Large intestine (tissue), 3 donors: ENCODE results near the gene CTBP1. TPM values are rescaled to one million over a fixed set of nuclear protein-coding genes. Genes with fewer than 3 reads are reported as not detected.
A peak's percentile ranks its signal among the peaks of the same experiment; 100 is the strongest.

ENCODE experiments used
- DNase-seq, 2 donors: peaks; one replicate each; pipeline versions ENCODE4 v3.0.0 to v3.0.0-alpha.2; 2013
- H3K27ac ChIP-seq: one replicate; pipeline ENCODE4 v1.5.1; 2013; ENCODE audit warnings: low read length
- H3K27me3 ChIP-seq: 2 replicates; pipeline ENCODE4 v1.6.1; 2013; ENCODE audit warnings: low read length; ENCODE audit not compliant: control insufficient read depth, insufficient read depth
- H3K36me3 ChIP-seq: 2 replicates; pipeline ENCODE4 v1.6.1; 2013; ENCODE audit warnings: low read length; ENCODE audit not compliant: control insufficient read depth, insufficient read depth
- H3K4me1 ChIP-seq: one replicate; pipeline ENCODE4 v1.6.1; 2013; ENCODE audit warnings: low read length; ENCODE audit not compliant: control insufficient read depth, insufficient read depth
- H3K4me3 ChIP-seq: one replicate; pipeline ENCODE4 v1.5.1; 2013; ENCODE audit warnings: low read length
- H3K9me3 ChIP-seq: one replicate; pipeline ENCODE4 v1.6.1; 2013; ENCODE audit warnings: mild to moderate bottlenecking, low read depth, low read length, moderate library complexity; ENCODE audit not compliant: control insufficient read depth
- WGBS: methylation state at CpG from one replicate; pipeline ENCODE4 v1.1.5; 2013; ENCODE audit warnings: low lambda C conversion rate; ENCODE audit not compliant: insufficient coverage; 5-methylcytosine and 5-hydroxymethylcytosine counted together
- polyA plus RNA-seq: library from polyadenylated mRNA; unstranded; fragments of 120-200 nt; gene quantifications from one replicate; pipeline ENCODE4 v1.2.1, GENCODE V29; 2013

Gene CTBP1
- polyA plus RNA-seq, 1 donor: 134 TPM

GRCh38 chr4:1171311-1172227 is 77.4 kb downstream of the CTBP1 start:
- Histone ChIP-seq H3K27me3 (peaks cover 67% of the 10 kb centered on the region), H3K36me3 (peaks cover 8% of the 10 kb centered on the region)

GRCh38 chr4:1170976-1171310 is 78.0 kb downstream of the CTBP1 start:
- peak overlapping the region; percentile 56 for H3K4me3 ChIP-seq
- H3K27ac ChIP-seq: no peak overlapping the region
- DNase-seq: no peak
- H3K36me3 ChIP-seq: peaks cover 8% of the 10 kb centered on the region
- no CpG with 5 or more reads among the region's 42 CpGs for WGBS
- peaks cover 67% of the 10 kb centered on the region for H3K27me3 ChIP-seq
- H3K9me3 ChIP-seq: peaks cover 18% of the 10 kb centered on the region
- peaks cover 16% of the 10 kb centered on the region for H3K4me1 ChIP-seq

More at GRCh38 chr4:1171311-1172227, 77.4 kb downstream of the CTBP1 start:
- no CpG with 5 or more reads among the region's 88 CpGs for WGBS
- Histone ChIP-seq H3K9me3 (peaks cover 18% of the 10 kb centered on the region), H3K27ac (peak overlapping the region; percentile 56), H3K4me1 (peaks cover 16% of the 10 kb centered on the region), H3K4me3 (peak overlapping the region; percentile 56)
- no peak for DNase-seq

GRCh38 chr4:1170156-1170975 is 78.6 kb downstream of the CTBP1 start:
- H3K9me3 ChIP-seq: peaks cover 18% of the 10 kb centered on the region
- DNase-seq: no peak
- peaks cover 16% of the 10 kb centered on the region for H3K4me1 ChIP-seq
- no peak overlapping the region for H3K27ac ChIP-seq
- peaks cover 8% of the 10 kb centered on the region for H3K36me3 ChIP-seq
- H3K4me3 ChIP-seq: no peak overlapping the region
- no CpG with 5 or more reads among the region's 37 CpGs for WGBS
- H3K27me3 ChIP-seq: peaks cover 67% of the 10 kb centered on the region

GRCh38 chr4:1169691-1170096 is 79.2 kb downstream of the CTBP1 start:
- Histone ChIP-seq H3K27ac (no peak overlapping the region), H3K36me3 (peaks cover 8% of the 10 kb centered on the region), H3K27me3 (peaks cover 61% of the 10 kb centered on the region), H3K4me3 (no peak overlapping the region), H3K4me1 (peaks cover 16% of the 10 kb centered on the region), H3K9me3 (peaks cover 18% of the 10 kb centered on the region)
- no CpG with 5 or more reads among the region's 13 CpGs for WGBS
- no peak for DNase-seq

DNA sequence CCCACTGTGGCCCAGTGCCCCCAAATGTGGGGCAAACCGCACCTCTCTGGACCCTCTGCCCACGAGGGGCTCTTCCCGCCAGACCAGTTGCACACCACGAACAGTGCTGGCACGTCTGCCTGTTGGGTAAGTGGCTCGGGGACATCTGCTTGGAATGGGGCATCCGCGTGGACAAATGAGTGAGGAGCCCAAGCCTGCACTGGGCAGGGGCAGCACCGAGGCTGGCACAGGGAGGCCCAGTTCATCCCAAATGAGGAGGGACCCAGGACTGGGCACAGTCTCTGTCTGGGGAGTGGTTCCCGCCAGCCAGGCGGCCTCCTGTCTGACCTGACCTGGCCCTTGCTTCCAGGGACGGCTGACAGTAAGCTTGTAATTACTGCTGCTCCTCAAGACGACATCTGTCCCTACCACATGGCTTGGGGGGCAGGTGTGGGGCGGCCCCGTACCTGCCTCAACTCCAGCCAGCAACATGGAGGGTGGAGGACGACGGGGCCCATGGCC is 79.7 kb downstream of the CTBP1 start:
- Histone ChIP-seq H3K36me3 (peaks cover 8% of the 10 kb centered on the region), H3K9me3 (peaks cover 18% of the 10 kb centered on the region), H3K27ac (no peak overlapping the region), H3K4me1 (peaks cover 16% of the 10 kb centered on the region), H3K27me3 (peaks cover 61% of the 10 kb centered on the region), H3K4me3 (no peak overlapping the region)
- no peak for DNase-seq
- no CpG with 5 or more reads among the region's 17 CpGs for WGBS

DNA sequence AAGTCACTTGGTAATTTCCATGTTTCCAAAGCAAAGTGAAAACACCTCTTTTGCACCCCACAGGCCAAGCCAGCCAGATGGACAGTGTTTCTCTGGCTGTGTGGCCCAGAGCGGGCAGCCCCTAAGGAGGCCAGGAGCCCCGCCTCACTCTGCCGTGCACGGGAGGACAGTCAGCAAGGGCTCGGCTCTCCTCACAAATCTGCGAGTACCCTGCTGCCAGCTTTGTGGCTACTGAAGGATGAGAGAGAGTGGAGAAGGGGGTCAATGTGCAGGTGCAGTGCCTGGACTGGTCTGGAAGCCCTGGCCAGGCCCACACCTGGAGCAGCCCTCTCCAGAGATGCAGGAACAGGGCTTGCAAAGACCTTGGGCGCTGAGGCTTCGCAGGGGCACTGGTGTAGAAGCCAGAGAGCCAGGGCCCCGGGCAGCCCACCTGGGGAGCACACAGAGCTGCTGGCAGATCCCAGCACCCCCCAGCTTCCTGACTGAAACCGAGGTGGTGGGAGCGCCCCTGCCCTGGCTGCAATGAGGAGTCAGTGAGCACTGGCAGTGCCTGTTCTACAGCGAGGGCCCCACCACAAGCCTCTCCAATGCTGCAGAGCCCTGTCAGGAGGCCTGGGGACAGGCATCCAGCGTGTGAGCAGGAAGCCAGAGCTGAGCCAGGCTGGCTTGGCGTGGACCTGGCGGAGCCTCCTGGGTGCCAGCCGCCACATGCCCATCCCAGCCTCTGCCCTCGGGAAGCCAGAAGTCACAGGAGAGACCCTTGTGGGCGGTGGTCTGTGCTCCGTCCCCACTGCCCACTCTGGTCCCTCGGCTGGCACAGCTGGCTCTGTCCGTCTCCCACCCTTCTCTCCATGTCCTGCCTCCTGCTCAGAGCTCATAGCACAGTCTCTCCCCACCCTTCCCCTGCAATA is 80.5 kb downstream of the CTBP1 start:
- peaks cover 18% of the 10 kb centered on the region for H3K9me3 ChIP-seq
- H3K27ac ChIP-seq: no peak overlapping the region
- DNase-seq: no peak
- H3K27me3 ChIP-seq: peaks cover 53% of the 10 kb centered on the region
- H3K4me1 ChIP-seq: peaks cover 16% of the 10 kb centered on the region
- peaks cover 8% of the 10 kb centered on the region for H3K36me3 ChIP-seq
- WGBS: no CpG with 5 or more reads among the region's 21 CpGs
- no peak overlapping the region for H3K4me3 ChIP-seq

DNA sequence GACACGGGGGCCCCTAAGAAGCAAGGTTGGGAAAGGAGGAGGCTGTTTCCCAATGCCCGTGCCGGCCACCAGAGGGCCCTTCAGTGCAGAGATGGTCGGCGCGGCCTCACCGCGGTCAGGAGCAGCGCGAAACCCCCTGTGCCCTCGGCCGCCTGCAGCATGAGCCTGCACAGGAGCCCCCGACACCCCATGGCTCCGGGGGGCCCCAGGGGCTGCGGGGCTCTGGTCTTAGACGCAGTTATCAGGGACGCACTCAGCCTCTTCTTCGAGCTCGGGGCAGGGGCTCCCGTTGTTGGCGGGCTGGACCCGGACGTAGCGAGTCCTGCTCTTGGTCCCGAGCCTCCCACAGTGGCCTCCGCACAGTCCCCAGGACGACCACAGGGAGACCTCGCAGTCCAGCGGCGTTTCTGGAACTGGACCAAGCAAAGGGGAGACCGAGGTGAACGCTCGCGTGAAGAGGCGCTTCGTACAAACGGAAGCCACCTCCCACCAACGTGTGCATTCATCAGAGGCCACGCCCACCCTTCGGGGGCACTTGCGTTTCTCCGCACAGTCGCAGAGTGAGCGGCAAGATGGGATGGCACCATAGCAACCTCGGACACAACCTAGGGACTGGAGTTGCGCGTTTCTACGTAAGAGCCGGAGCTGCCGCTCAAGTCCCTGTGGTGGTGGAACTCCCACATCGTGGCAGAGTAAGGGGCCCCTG is 81.5 kb downstream of the CTBP1 start:
- Histone ChIP-seq H3K4me1 (peaks cover 12% of the 10 kb centered on the region), H3K9me3 (peaks cover 16% of the 10 kb centered on the region), H3K27me3 (peaks cover 43% of the 10 kb centered on the region), H3K27ac (no peak overlapping the region), H3K4me3 (peak overlapping the region; percentile 65), H3K36me3 (peaks cover 8% of the 10 kb centered on the region)
- no CpG with 5 or more reads among the region's 51 CpGs for whole genome bisulfite sequencing
- DNase-seq: peak; percentile 87

- H3K4me1 ChIP-seq: peaks cover 7% of the 10 kb centered on the region
- no CpG with 5 or more reads among the region's 24 CpGs for WGBS
- H3K4me3 ChIP-seq: no peak overlapping the region
- H3K27ac ChIP-seq: no peak overlapping the region
- DNase-seq: no peak
- peaks cover 8% of the 10 kb centered on the region for H3K36me3 ChIP-seq
- peaks cover 36% of the 10 kb centered on the region for H3K27me3 ChIP-seq
- H3K9me3 ChIP-seq: peaks cover 9% of the 10 kb centered on the region
Measured at GRCh38 chr4:1166509-1167243, 82.3 kb downstream of the CTBP1 start.

DNA sequence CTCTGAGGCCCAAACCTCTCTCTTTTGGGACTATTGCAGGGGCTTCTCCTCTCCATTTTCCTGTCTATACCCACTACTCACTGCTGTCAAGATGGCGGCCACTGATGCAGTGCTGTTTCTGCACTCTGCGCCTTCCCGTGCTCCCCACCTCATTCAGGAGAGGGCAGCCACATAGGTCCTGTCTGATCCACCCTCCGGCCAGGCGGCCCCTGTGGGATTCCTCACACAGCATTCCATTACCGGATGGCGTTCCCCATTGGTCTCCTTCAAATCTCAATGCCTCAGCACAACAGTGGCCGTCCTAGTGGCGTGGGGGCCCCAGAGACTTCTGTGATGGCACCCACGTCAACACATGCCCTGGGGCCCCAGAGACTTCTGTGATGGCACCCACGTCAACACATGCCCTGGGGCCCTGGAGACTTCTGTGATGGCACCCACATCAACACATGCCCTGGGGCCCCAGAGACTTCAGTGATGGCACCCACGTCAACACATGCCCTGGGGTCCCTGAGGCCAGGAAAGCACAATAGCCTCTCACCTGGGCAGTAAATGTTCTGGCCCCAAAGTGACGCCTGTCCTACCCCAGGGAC is 83.9 kb downstream of the CTBP1 start:
- peaks cover 5% of the 10 kb centered on the region for H3K4me1 ChIP-seq
- no peak for DNase-seq
- no peaks in the 10 kb centered on the region for H3K9me3 ChIP-seq
- H3K27me3 ChIP-seq: peaks cover 20% of the 10 kb centered on the region
- no peak overlapping the region for H3K4me3 ChIP-seq
- no CpG with 5 or more reads among the region's 13 CpGs for WGBS
- H3K27ac ChIP-seq: no peak overlapping the region
- peaks cover 6% of the 10 kb centered on the region for H3K36me3 ChIP-seq
